Osteocyte (in vitro differentiated cells): Measurements from ENCODE around the gene UGT1A10. TPM values are rescaled to one million over a fixed set of nuclear protein-coding genes. Genes with fewer than 3 reads are reported as not detected.
"Not testable (repeated sequence)": the region's sequence is repeated elsewhere in the genome, so short reads cannot be mapped to it uniquely, and the experiment has no call there.

Experiments used
- DNase-seq: peaks from one replicate; pipeline ENCODE4 v3.0.0; 2021; ENCODE audit warnings: mixed read lengths; ENCODE audit not compliant: unreplicated experiment; ENCODE audit errors: extremely low spot score
- H3K27ac Mint-ChIP-seq: one replicate; pipeline ENCODE4 v1.8.0; 2021; ENCODE audit warnings: mild to moderate bottlenecking, mixed read lengths; ENCODE audit not compliant: unreplicated experiment
- H3K27me3 Mint-ChIP-seq: one replicate; pipeline ENCODE4 v1.8.0; 2021; ENCODE audit warnings: mixed read lengths; ENCODE audit not compliant: unreplicated experiment
- H3K36me3 Mint-ChIP-seq: one replicate; pipeline ENCODE4 v1.8.0; 2021; ENCODE audit warnings: mixed read lengths; ENCODE audit not compliant: unreplicated experiment
- H3K4me1 Mint-ChIP-seq: one replicate; pipeline ENCODE4 v1.8.0; 2021; ENCODE audit warnings: mixed read lengths; ENCODE audit not compliant: unreplicated experiment
- H3K4me3 Mint-ChIP-seq: one replicate; pipeline ENCODE4 v1.8.0; 2021; ENCODE audit warnings: mild to moderate bottlenecking, moderate library complexity, mixed read lengths; ENCODE audit not compliant: unreplicated experiment
- H3K9me3 Mint-ChIP-seq: one replicate; pipeline ENCODE4 v1.8.0; 2021; ENCODE audit warnings: mixed read lengths; ENCODE audit not compliant: unreplicated experiment
- total RNA-seq: library from RNA; stranded (reverse); gene quantifications from 2 replicates; pipeline ENCODE4 v1.2.1, GENCODE V29; 2021
- TF ChIP-seq, protein P1 (sequence below): fragments of 200-600 bp; sonication (generic); IDR thresholded peaks from 2 replicates; pipeline ENCODE4 v1.5.0; 2021; ENCODE audit warnings: antibody characterized with exemption, mild to moderate bottlenecking, moderate library complexity

UGT1A10 gene
- total RNA-seq, 1 donor from 2014 or later = not detected

DNA sequence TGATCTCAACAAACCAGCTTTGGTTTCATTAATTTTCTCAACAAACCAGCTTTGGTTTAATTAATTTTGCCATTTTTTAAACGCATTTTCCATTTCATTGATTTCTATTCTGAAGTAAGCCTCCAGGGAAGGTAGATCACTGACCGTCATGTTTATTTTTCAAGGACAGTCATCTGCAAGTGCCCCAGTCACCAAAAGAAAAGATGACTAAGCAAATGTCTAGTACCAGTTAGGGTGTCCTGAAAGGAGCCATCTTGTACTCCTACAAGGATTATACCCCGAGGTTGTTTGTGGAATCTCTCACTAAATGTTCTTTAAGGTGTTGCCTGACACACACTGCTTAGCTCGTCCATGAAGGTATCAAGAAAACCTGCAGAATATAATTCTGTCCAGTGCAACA is 25.0 kb upstream of the UGT1A10 start:
- Mint-ChIP-seq H3K27ac (no peak overlapping the region), H3K36me3 (peaks cover 6% of the 10 kb centered on the region), H3K9me3 (peaks cover 28% of the 10 kb centered on the region), H3K4me1 (no peaks in the 10 kb centered on the region), H3K4me3 (no peak overlapping the region), H3K27me3 (peaks cover 32% of the 10 kb centered on the region)
- TF ChIP-seq, protein P1, sequence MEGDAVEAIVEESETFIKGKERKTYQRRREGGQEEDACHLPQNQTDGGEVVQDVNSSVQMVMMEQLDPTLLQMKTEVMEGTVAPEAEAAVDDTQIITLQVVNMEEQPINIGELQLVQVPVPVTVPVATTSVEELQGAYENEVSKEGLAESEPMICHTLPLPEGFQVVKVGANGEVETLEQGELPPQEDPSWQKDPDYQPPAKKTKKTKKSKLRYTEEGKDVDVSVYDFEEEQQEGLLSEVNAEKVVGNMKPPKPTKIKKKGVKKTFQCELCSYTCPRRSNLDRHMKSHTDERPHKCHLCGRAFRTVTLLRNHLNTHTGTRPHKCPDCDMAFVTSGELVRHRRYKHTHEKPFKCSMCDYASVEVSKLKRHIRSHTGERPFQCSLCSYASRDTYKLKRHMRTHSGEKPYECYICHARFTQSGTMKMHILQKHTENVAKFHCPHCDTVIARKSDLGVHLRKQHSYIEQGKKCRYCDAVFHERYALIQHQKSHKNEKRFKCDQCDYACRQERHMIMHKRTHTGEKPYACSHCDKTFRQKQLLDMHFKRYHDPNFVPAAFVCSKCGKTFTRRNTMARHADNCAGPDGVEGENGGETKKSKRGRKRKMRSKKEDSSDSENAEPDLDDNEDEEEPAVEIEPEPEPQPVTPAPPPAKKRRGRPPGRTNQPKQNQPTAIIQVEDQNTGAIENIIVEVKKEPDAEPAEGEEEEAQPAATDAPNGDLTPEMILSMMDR = no peak
- DNase-seq = no peak

DNA sequence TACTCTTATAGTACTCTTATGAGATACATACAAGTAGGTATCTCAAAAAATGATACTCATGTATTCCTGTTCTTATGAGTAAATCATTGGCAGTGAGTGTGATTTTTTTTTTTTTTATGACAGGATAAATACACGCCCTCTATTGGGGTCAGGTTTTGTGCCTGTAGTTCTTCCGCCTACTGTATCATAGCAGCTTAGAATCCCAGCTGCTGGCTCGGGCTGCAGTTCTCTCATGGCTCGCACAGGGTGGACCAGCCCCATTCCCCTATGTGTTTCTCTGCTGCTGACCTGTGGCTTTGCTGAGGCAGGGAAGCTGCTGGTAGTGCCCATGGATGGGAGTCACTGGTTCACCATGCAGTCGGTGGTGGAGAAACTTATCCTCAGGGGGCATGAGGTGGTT is 18.8 kb upstream of the UGT1A10 start, which contains the start of gene UGT1A8:
UGT1A8 (plus strand) TSS at position 158 of the 400 bp plus-strand sequence; CDS start at position 233, 75 bp downstream.
- not testable (repeated sequence) for H3K4me3 Mint-ChIP-seq, H3K27ac Mint-ChIP-seq, H3K4me1 Mint-ChIP-seq, DNase-seq, H3K36me3 Mint-ChIP-seq
- Mint-ChIP-seq H3K27me3 (peaks cover 60% of the 10 kb centered on the region), H3K9me3 (peaks cover 21% of the 10 kb centered on the region)

DNA sequence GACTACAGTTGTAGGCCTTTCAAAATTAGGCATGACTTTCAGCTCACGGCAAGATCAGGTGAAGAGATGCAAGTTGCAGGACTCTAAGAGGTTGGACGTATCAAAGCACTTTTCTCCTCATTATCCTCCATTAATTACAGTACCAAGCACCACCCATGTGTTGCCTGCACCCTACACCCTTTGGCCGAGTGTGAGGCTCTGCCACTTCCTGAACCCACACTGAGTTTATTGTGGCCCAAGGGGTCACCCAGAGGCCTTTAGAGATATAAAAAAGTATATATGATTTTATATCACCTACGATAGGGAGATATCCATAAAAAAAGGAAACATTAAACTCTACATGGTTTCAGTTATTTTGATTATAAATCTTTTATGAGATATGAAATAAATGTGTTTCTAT is 16.0 kb upstream of the UGT1A10 start:
- Mint-ChIP-seq H3K27me3 (peaks cover 62% of the 10 kb centered on the region), H3K4me1 (no peaks in the 10 kb centered on the region), H3K9me3 (peaks cover 14% of the 10 kb centered on the region), H3K36me3 (no peaks in the 10 kb centered on the region), H3K4me3 (no peak overlapping the region), H3K27ac (no peak overlapping the region)
- TF ChIP-seq, protein P1 = no peak
- no peak for DNase-seq

DNA sequence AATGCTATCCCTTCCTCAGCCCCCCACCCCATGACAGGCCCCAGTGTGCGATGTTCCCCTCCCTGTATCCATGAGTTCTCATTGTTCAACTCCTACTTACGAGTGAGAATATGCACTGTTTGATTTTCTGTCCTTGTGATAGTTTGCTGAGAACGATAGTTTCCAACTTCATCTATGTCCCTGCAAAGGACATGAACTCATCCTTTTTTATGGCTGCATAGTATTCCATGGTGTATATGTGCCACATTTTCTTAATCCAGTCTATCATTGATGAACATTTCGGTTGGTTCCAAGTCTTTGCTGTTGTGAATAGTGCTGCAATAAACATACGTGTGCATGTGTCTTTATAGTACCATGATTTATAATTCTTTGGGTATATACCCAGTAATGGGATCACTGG is 14.4 kb upstream of the UGT1A10 start:
- H3K27me3 Mint-ChIP-seq = peaks cover 63% of the 10 kb centered on the region

DNA sequence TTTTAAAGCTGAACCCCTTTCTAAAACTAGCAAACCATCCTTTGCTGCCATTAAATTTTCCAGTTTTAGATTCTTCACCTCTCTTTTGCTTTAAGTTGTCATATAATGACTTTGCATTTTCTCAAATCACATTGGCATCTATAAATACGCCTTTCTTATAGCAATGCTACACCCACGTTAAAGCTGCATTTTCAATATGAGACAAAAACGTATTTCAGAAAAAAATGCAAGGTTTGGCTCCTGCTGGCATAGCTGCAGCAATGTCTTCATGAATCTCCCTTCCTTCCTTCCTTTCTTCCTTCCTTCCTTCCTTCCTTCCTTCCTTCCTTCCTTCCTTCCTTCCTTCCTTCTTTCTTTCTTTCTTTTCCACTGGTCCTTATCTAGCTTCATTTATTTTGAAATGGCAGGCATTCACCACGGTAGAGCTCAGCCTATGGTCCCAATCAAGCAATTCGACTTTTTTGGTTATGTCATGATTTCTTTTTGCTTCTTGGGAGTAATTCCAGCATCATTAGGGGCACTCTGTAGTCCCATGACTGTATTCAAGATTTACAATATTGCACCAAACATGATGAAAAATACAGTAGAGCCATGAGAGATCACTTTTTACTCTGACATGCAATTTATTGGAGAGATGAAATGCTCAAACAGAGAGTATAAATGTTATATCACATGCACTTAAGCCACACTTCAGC is 8.8 kb upstream of the UGT1A10 start:
- Mint-ChIP-seq H3K4me1 (no peaks in the 10 kb centered on the region), H3K36me3 (no peaks in the 10 kb centered on the region), H3K27me3 (peaks cover 66% of the 10 kb centered on the region), H3K27ac (no peak overlapping the region), H3K4me3 (no peak overlapping the region), H3K9me3 (peaks cover 25% of the 10 kb centered on the region)
- TF ChIP-seq, protein P1 = no peak
- no peak for DNase-seq

More for the DNA sequence above, 14.4 kb upstream of the UGT1A10 start:
- H3K27ac Mint-ChIP-seq, DNase-seq, H3K4me3 Mint-ChIP-seq, H3K4me1 Mint-ChIP-seq, H3K36me3 Mint-ChIP-seq: not testable (repeated sequence)
- H3K9me3 Mint-ChIP-seq = peaks cover 12% of the 10 kb centered on the region

DNA sequence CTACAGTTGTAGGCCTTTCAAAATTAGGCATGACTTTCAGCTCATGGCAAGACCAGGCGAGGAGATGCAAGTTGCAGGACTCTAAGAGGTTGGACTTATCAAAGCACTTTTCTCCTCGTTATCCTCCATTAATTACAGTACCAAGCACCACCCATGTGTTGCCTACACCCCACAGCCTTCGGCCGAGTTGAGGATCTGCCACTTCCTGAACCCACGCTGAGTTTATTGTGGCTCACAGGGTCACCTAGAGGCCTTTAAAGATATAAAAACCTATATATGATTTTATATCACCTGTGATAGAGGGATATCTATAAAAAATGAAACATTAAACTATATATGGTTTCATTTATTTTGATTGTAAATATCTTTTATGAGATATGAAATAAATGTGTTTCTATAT is 2.6 kb downstream of the UGT1A10 start:
- TF ChIP-seq, protein P1 = no peak
- H3K27me3 Mint-ChIP-seq = peaks cover 56% of the 10 kb centered on the region
- no peak overlapping the region for H3K4me3 Mint-ChIP-seq
- DNase-seq = no peak
- peaks cover 8% of the 10 kb centered on the region for H3K9me3 Mint-ChIP-seq
- H3K36me3 Mint-ChIP-seq = no peaks in the 10 kb centered on the region
- H3K27ac Mint-ChIP-seq = no peak overlapping the region
- no peaks in the 10 kb centered on the region for H3K4me1 Mint-ChIP-seq
